GM12878 (cell line): Measurements from ENCODE around the gene SCN7A. TPM values are rescaled to one million over a fixed set of nuclear protein-coding genes. Genes with fewer than 3 reads are reported as not detected.

Source experiments
- ATAC-seq: fragments of 200-7000 bp; cut with Tn5 transposase; 3 replicates; pipeline ENCODE4 v1.9.1; 2020; ENCODE audit warnings: mild to moderate bottlenecking, moderate library complexity
- BruUV-seq: library from RNA; stranded (reverse); fragments of 400-500 nt; replicated peaks from 2 replicates; lab custom pipeline; 2021; lab: Mats Ljungman, UMichigan
- CTCF ChIA-PET: fragments of 300-600 bp; sonication (Branson Sonifier 250); formaldehyde crosslinking; extraction: SDS; loops from one replicate; lab custom pipeline; 2021; ENCODE audit warnings: inconsistent platforms; lab: Yijun Ruan, JAX
- POLR2A ChIA-PET: fragments of 350-600 bp; formaldehyde crosslinking; extraction: SDS; loops from one replicate; lab custom pipeline; 2021; ENCODE audit warnings: inconsistent platforms; lab: Charles Lee
- RAD21 ChIA-PET: fragments of 300-600 bp; sonication (Branson Sonifier 250); formaldehyde crosslinking; loops from one replicate; lab custom pipeline; 2023; ENCODE audit warnings: antibody characterized with exemption; ENCODE audit not compliant: unreplicated experiment; lab: Charles Lee
- SMC1A ChIA-PET: fragments of 300-600 bp; sonication (Branson Sonifier 250); formaldehyde crosslinking; loops from one replicate; lab custom pipeline; 2023; ENCODE audit not compliant: unreplicated experiment, uncharacterized antibody; lab: Charles Lee
- DNase-seq: peaks from one replicate; pipeline ENCODE4 v3.0.0-alpha.2; 2011; ENCODE audit warnings: low read depth, low spot score
- FAIRE-seq: peaks from 3 replicates; lab custom pipeline; 2011; peaks lifted over from hg19 to GRCh38; lab: Jason Lieb, UNC
- H2AFZ ChIP-seq: 2 replicates; pipeline ENCODE4 v1.6.0; 2011; ENCODE audit warnings: low read depth, low read length, control low read depth; ENCODE audit not compliant: control insufficient read depth
- H3K27ac ChIP-seq: 2 replicates; pipeline ENCODE4 v1.5.1; 2011; ENCODE audit warnings: control low read depth; ENCODE audit not compliant: control insufficient read depth, insufficient read depth
- H3K27me3 ChIP-seq, 2 experiments: replicated peaks in 1 of 2; 2 replicates each; pipeline versions ENCODE4 v1.6.0 to v1.6.1; 2011; ENCODE audit warnings: low read length in 1 of 2; ENCODE audit not compliant: control insufficient read depth in 2 of 2, insufficient read depth in 2 of 2
- H3K36me3 ChIP-seq, 2 experiments: 2 replicates each; pipeline ENCODE4 v1.5.1; 2011; ENCODE audit warnings: low read length in 1 of 2; ENCODE audit not compliant: control insufficient read depth in 2 of 2, insufficient read depth in 2 of 2
- H3K4me1 ChIP-seq: 2 replicates; pipeline ENCODE4 v1.6.1; 2011; ENCODE audit warnings: mild to moderate bottlenecking, low read length, moderate library complexity, mixed read lengths; ENCODE audit not compliant: control insufficient read depth, insufficient read depth
- H3K4me2 ChIP-seq: 2 replicates; pipeline ENCODE4 v1.6.0; 2011; ENCODE audit warnings: control low read depth; ENCODE audit not compliant: control insufficient read depth, insufficient read depth
- H3K4me3 ChIP-seq: fragments of 200-600 bp; sonication (generic); 2 replicates; pipeline ENCODE4 v1.5.1; 2016
- H3K79me2 ChIP-seq: 2 replicates; pipeline ENCODE4 v1.6.0; 2011; ENCODE audit warnings: low read length; ENCODE audit not compliant: control insufficient read depth, insufficient read depth
- H3K9ac ChIP-seq: 2 replicates; pipeline ENCODE4 v1.8.0; 2011; ENCODE audit warnings: low read length, control low read depth, mixed read lengths; ENCODE audit not compliant: control insufficient read depth, insufficient read depth
- H3K9me3 ChIP-seq: replicated peaks from 3 replicates; pipeline ENCODE4 v1.5.1; 2011; ENCODE audit warnings: mild to moderate bottlenecking, low read length; ENCODE audit not compliant: control insufficient read depth, insufficient read depth
- H4K20me1 ChIP-seq: 2 replicates; pipeline ENCODE4 v1.6.0; 2011; ENCODE audit not compliant: control insufficient read depth, insufficient read depth
- CEBPB ChIP-seq, 2 experiments: fragments of 150-350 bp in 1 of 2; IDR thresholded peaks; 2 replicates each; pipeline ENCODE4 v1.6.1; 2012 to 2014; ENCODE audit warnings: low read depth in 2 of 2, low read length in 2 of 2, borderline replicate concordance in 1 of 2, inconsistent platforms in 1 of 2
- CREM ChIP-seq: IDR thresholded peaks from 2 replicates; pipeline ENCODE4 v1.6.1; 2014; ENCODE audit warnings: antibody characterized with exemption, low read depth
- FOS ChIP-seq: IDR thresholded peaks from 3 replicates; pipeline ENCODE4 v1.6.1; 2011; ENCODE audit warnings: borderline replicate concordance; ENCODE audit not compliant: insufficient read length; ENCODE audit errors: extremely low read depth
- GATAD2B ChIP-seq: fragments of 450-650 bp; conservative IDR thresholded peaks from 2 replicates; pipeline ENCODE4 v1.6.1; 2017; ENCODE audit warnings: low read depth, mild to moderate bottlenecking, moderate library complexity
- HDAC2 ChIP-seq: fragments of 200-600 bp; sonication (generic); IDR thresholded peaks from 2 replicates; pipeline ENCODE4 v1.6.1; 2017
- IKZF1 ChIP-seq: fragments of 450-650 bp; conservative IDR thresholded peaks from 2 replicates; pipeline ENCODE4 v1.6.1; 2017; ENCODE audit warnings: antibody characterized with exemption, mild to moderate bottlenecking
- IKZF2 ChIP-seq, 2 experiments: fragments of 450-650 bp; IDR thresholded peaks; 2 replicates each; pipeline ENCODE4 v1.6.1; 2017; ENCODE audit warnings: mild to moderate bottlenecking in 2 of 2, moderate library complexity in 2 of 2
- JUND ChIP-seq: IDR thresholded peaks from 2 replicates; pipeline ENCODE4 v1.6.1; 2012; ENCODE audit warnings: low read depth, mild to moderate bottlenecking, low read length, improper control_type of control experiment, moderate library complexity
- MYC ChIP-seq: IDR thresholded peaks from 2 replicates; pipeline ENCODE4 v1.6.1; 2011; ENCODE audit warnings: mild to moderate bottlenecking, low read length, moderate library complexity, inconsistent platforms; ENCODE audit not compliant: insufficient read depth, insufficient replicate concordance, insufficient read length, severe bottlenecking
- NFIC ChIP-seq: IDR thresholded peaks from 2 replicates; pipeline ENCODE4 v1.6.1; 2012; ENCODE audit warnings: low read depth, mild to moderate bottlenecking, inconsistent platforms, low read length, moderate library complexity
- PAX5 ChIP-seq: IDR thresholded peaks from 2 replicates; pipeline ENCODE4 v1.6.1; 2011; ENCODE audit warnings: low read depth, low read length, borderline replicate concordance
- PAX8 ChIP-seq: fragments of 450-650 bp; IDR thresholded peaks from 2 replicates; pipeline ENCODE4 v1.6.1; 2017; ENCODE audit warnings: mild to moderate bottlenecking, moderate library complexity
- POU2F2 ChIP-seq: IDR thresholded peaks from 3 replicates; pipeline ENCODE4 v1.6.1; 2011; ENCODE audit warnings: low read depth, mild to moderate bottlenecking, low read length, borderline replicate concordance
- RELA ChIP-seq: fragments of 450-650 bp; IDR thresholded peaks from 2 replicates; pipeline ENCODE4 v1.8.0; 2014; ENCODE audit warnings: borderline replicate concordance; ENCODE audit not compliant: partially characterized antibody
- SKIL ChIP-seq: fragments of 450-650 bp; IDR thresholded peaks from 2 replicates; pipeline ENCODE4 v1.6.1; 2017; ENCODE audit warnings: mild to moderate bottlenecking, low read depth, inconsistent platforms; ENCODE audit not compliant: poor library complexity, severe bottlenecking
- SMAD5 ChIP-seq: IDR thresholded peaks from 2 replicates; pipeline ENCODE4 v1.6.1; 2016; ENCODE audit warnings: antibody characterized with exemption, low read depth
- SP1 ChIP-seq: IDR thresholded peaks from one replicate; pipeline ENCODE4 v1.6.1; 2011; ENCODE audit warnings: low read depth, low read length
- TCF12 ChIP-seq: IDR thresholded peaks from 2 replicates; pipeline ENCODE4 v1.6.1; 2011; ENCODE audit warnings: low read depth, mild to moderate bottlenecking, low read length
- YY1 ChIP-seq: IDR thresholded peaks from 2 replicates; pipeline ENCODE4 v1.6.1; 2011; ENCODE audit warnings: low read depth, mild to moderate bottlenecking, low read length
- ZNF622 ChIP-seq: fragments of 450-650 bp; IDR thresholded peaks from 2 replicates; pipeline ENCODE4 v1.6.1; 2017; ENCODE audit warnings: mild to moderate bottlenecking, inconsistent platforms
- WGBS: methylation state at CpG from one replicate; pipeline ENCODE4 v1.1.6; 2016; ENCODE audit warnings: low lambda C conversion rate; ENCODE audit not compliant: insufficient replicate concordance, insufficient coverage; ENCODE audit errors: missing lambda C conversion rate; 5-methylcytosine and 5-hydroxymethylcytosine counted together
- in situ Hi-C: fragments of 300-500 bp; cut with MboI; formaldehyde crosslinking; loops from 9 replicates; pipeline ENCODE4 v1.14.3; 2018; ENCODE audit warnings: mixed read lengths
- intact Hi-C: fragments of 100-400 bp; cut with micrococcal nuclease; formaldehyde crosslinking; loops from one replicate; pipeline ENCODE4 v1.14.2; 2022; ENCODE audit not compliant: unreplicated experiment
- polyA plus RNA-seq, 11 experiments: library from polyadenylated mRNA; depleted of rRNA in 4 of 11; unstranded in 6 of 11; stranded (reverse) in 5 of 11; fragments of >200 nt; fragmentation: Nextera tagmentation in 4 of 11; fragmentation: Illumina TruSeq in 1 of 11; extraction: Ambion mirVana in 4 of 11; extraction: Trizol in 1 of 11; gene quantifications; 1 replicate in 1 of 11; 2 replicates in 10 of 11; pipeline versions ENCODE4 v1.2.1 to v1.2.3, GENCODE V29; 2011 to 2016; ENCODE audit warnings: inconsistent platforms in 2 of 11, missing spikeins in 2 of 11, low read depth in 1 of 11
- total RNA-seq, 4 experiments: library from RNA; depleted of rRNA in 3 of 4; stranded (reverse); fragments of >200 nt in 3 of 4; fragmentation: Illumina TruSeq in 1 of 4; extraction: Trizol in 1 of 4; gene quantifications; 2 replicates each; pipeline versions ENCODE4 v1.2.1 to v1.2.3, GENCODE V29; 2013 to 2021

Gene SCN7A
- total and polyA plus RNA-seq, 10 of the 15 experiments (the other 5 are each of a cell fraction or from before 2014, with no cell fraction given) = 0.05 TPM; not detected in 9

GRCh38 chr2:166454006-166454595, 39.9 kb downstream of the SCN7A start:
- no TSS peak for BruUV-seq
- intact Hi-C loops = no loop called here
- no peak overlapping the region for H2AFZ ChIP-seq
- no peak overlapping the region for H3K4me3 ChIP-seq
- FAIRE-seq = no peak
- H3K9ac ChIP-seq = no peak overlapping the region
- H3K36me3 ChIP-seq = no peaks in the 10 kb centered on the region
- H3K9me3 ChIP-seq = no peaks in the 10 kb centered on the region
- ChIA-PET RAD21 (no interaction called here), SMC1A (interaction anchor here (1.3 kb wide), 1 partner anchor 62 kb away, joined by 3 read pairs; no protein-coding TSS in a partner anchor), POLR2A (no interaction called here), CTCF (interaction anchor here (1.2 kb wide), 1 partner anchor 69 kb away, joined by 3 read pairs; no protein-coding TSS in a partner anchor)
- TF ChIP-seq MYC = no peak
- TF ChIP-seq POU2F2 = no peak
- no peak for TF ChIP-seq RELA
- no peak for TF ChIP-seq IKZF2 (IDR thresholded peaks at IDR 0.05)
- TF ChIP-seq JUND = no peak
- TF ChIP-seq FOS = no peak
- TF ChIP-seq PAX8 = no peak
- TF ChIP-seq CREM = no peak
- TF ChIP-seq ZNF622 = no peak
- no peak for TF ChIP-seq PAX5
- TF ChIP-seq SP1 = no peak
- TF ChIP-seq NFIC = no peak
- no peak for TF ChIP-seq CEBPB (IDR thresholded peaks at IDR 0.05; ENCODE audit: borderline replicate concordance in 1 of 2, low read depth in 2 of 2, low read length in 2 of 2)
- TF ChIP-seq SKIL = no peak
- no peak for TF ChIP-seq YY1
- no peak for TF ChIP-seq IKZF1
- TF ChIP-seq HDAC2 = no peak
- TF ChIP-seq TCF12 = no peak
- TF ChIP-seq GATAD2B = no peak
- no peak for TF ChIP-seq SMAD5
- no peaks in the 10 kb centered on the region for H3K79me2 ChIP-seq
- H4K20me1 ChIP-seq = no peaks in the 10 kb centered on the region
- H3K27me3 ChIP-seq = no peaks in the 10 kb centered on the region
- no peaks in the 10 kb centered on the region for H3K4me1 ChIP-seq
- no peak overlapping the region for H3K27ac ChIP-seq
- no peak for ATAC-seq
- WGBS = 2% methylated on average over 2 of the region's 2 CpGs
- DNase-seq = no peak
- no peak overlapping the region for H3K4me2 ChIP-seq
- in situ Hi-C loops = no loop called here
